ENCODE results near the gene TANC2. TPM values are rescaled to one million over a fixed set of nuclear protein-coding genes. Genes with fewer than 3 reads are reported as not detected.

Gene TANC2
- total RNA-seq, 1 donor: 38.5 TPM

DNA sequence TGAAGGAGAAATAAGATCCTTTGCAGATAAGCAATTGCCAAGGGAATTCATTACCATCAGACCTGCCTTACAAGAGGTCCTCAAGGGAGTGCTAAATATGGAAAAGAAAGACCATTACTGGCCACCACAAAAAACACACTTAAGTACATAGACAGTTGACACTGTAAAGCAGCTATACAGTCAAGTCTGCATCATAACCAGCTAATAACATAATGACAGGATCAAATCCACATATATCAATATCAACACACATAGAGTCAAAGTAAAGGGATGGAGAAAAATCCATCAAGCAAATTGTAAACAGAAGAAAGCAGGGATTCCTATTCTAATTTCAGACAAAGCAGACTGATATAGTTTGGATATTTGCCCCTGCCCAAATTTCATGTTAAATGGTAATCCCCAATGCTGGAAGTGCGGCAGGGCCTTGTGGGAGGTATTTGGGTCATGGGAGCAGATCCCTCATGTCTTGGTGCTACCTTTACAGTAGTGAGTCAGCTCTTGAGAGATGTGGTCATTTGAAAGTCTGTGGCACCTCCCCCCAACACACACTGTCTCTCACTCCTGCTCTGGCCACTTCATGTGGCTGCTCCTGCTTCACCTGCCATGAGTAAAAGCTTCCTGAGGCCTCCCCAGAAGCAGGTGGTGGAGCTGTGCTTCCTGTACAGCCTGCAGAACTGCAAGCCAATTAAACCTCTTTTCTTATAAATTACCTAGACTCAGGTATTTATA lies 32.8 kb downstream of the TANC2 start:
- DNase-seq (ENCODE audit: low read depth in 2 of 3, low spot score in 2 of 3): no peak

DNA sequence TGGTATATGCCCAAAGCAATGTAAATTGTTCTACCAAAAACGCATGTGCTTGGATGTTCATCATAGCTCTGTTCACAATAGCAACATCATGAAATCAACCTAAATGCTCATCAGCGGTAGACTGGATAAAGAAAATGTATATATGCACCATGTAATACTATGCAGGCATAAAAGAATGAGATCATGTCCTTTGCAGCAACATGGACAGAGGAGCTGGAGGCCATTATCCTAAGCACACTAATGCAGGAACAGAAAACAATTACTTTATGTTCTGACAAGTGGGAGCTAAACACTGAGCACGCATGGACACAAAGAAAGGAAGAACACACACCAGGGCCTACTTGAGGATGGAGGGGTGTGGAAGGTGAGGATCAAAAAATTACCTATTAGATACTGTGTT lies 33.7 kb downstream of the TANC2 start:
- no peak for DNase-seq (ENCODE audit: low read depth in 2 of 3, low spot score in 2 of 3)

DNA sequence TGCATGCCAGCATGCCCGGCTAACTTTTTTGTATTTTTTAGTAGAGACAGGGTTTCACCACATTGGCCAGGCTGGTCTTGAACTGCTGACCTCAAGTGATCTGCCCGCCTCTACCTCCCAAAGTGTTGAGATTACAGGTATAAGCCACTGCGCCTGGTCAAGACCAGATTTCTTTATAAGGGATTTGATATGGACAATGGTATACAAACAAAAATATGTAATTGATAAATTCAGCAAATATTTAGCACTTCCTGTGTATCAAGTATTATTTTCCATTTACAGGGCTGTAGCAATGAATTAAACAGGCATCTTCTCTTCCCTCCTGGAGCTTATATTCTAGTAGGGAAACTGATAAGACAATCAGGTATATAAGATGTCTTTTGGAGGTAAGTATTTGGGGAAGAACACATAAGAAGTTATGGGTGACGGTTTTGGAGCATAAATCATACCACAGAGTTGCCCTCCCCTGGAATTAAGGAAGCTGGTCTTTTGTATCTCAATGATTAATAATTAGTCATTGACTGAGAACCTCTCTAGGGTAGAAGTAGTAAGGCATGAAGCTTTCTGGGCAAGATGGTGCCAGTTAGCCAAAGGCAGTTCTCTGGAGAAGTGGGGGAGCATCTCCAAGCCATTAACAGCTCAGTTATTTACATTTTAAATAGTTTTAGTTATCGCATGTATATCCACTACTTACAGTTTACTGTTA lies 35.8 kb downstream of the TANC2 start:
- no peak for DNase-seq (ENCODE audit: low read depth in 2 of 3, low spot score in 2 of 3)

DNA sequence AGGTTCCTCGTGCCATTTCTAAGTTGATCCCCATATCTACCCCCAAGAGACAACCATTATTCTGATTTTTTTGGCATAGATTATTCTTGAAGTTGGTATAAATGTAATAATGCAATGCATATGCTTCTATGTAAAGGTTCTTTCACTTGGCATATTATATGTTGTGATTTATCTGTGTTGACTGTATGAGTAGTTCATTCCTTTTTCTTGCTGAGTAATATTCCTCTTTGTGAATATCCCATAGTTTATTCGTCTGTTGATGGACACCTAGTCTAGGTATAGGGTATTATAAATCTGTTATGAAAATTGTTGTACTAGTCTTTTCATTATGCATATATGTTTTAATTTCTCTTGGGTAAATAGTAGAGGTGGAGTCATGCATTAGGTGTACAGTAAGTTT lies 36.6 kb downstream of the TANC2 start:
- DNase-seq (ENCODE audit: low read depth in 2 of 3, low spot score in 2 of 3): no peak

DNA sequence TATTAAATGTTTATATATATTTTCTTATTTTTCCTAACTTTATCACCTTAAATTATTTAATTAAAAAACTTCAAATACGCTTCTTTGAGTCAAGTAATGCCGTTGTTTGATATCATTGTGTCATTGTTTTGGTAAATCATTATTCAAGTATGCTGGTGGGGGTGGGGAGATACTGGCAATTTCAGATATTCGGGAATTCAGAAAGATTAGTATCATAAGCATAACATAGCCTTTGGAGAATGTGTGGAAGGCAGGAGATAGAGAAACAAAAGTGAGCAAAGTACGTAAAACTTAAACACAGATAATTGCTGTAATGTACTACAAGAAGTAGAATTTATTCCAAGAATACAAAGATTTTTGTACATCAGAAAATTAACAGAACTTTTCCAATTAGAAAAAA lies 49.8 kb downstream of the TANC2 start:
- no peak for DNase-seq (ENCODE audit: low read depth in 2 of 3, low spot score in 2 of 3)

Small RNA genes within 50 kb of the gene (small RNA-seq; reads per million reads assigned to genes)
- gene MIR633: not detected

Other genes starting within 250 kb of the TANC2 start
- gene MARCHF10, start 157.9 kb upstream of the TANC2 start, total RNA-seq: not detected